GM18502 (cell line): Measurements from ENCODE around the gene PREP.
"Not testable (repeated sequence)": the region's sequence is repeated elsewhere in the genome, so short reads cannot be mapped to it uniquely, and the experiment has no call there.

Experiments used
- ATAC-seq: cut with Tn5 transposase; IDR thresholded peaks from one replicate; pipeline ENCODE4 v1.9.1; 2021; ENCODE audit warnings: mild to moderate bottlenecking; ENCODE audit not compliant: unreplicated experiment, poor library complexity

The PREP gene

GRCh38 chr6:105348897-105349296, 54.0 kb downstream of the PREP start:
- ATAC-seq, result no peak

- ATAC-seq, result no peak
These were observed 56.8 kb downstream of the PREP start for GRCh38 chr6:105346052-105346451.

- no peak for ATAC-seq
These were observed 57.4 kb downstream of the PREP start for GRCh38 chr6:105345506-105345905.

- ATAC-seq, result no peak
These were observed 58.0 kb downstream of the PREP start for GRCh38 chr6:105344881-105345370.

- not testable (repeated sequence) for ATAC-seq
These were observed 64.4 kb downstream of the PREP start for GRCh38 chr6:105338350-105338983.

- ATAC-seq, result no peak
These were observed 65.9 kb downstream of the PREP start for GRCh38 chr6:105336986-105337385.

- ATAC-seq, result no peak
These were observed 70.3 kb downstream of the PREP start for GRCh38 chr6:105332576-105332975.

- no peak for ATAC-seq
These were observed 71.0 kb downstream of the PREP start for GRCh38 chr6:105331927-105332326.

GRCh38 chr6:105330913-105331312, 72.0 kb downstream of the PREP start:
- no peak for ATAC-seq

- no peak for ATAC-seq
These were observed 72.5 kb downstream of the PREP start for GRCh38 chr6:105330364-105330763.

GRCh38 chr6:105326833-105327770, 75.8 kb downstream of the PREP start:
- no peak for ATAC-seq

- no peak for ATAC-seq
These were observed 76.7 kb downstream of the PREP start for GRCh38 chr6:105326216-105326615.

- ATAC-seq, result no peak
These were observed 78.4 kb downstream of the PREP start for GRCh38 chr6:105324386-105324950.

GRCh38 chr6:105322499-105323225, 80.2 kb downstream of the PREP start:
- ATAC-seq, result no peak

- no peak for ATAC-seq
These were observed 81.2 kb downstream of the PREP start for GRCh38 chr6:105321728-105322127.

GRCh38 chr6:105321207-105321606, 81.7 kb downstream of the PREP start:
- ATAC-seq, result no peak

GRCh38 chr6:105320765-105321164, 82.1 kb downstream of the PREP start:
- ATAC-seq, result no peak

- ATAC-seq, result no peak
These were observed 82.6 kb downstream of the PREP start for GRCh38 chr6:105320271-105320670.

- ATAC-seq, result no peak
These were observed 83.6 kb downstream of the PREP start for GRCh38 chr6:105319331-105319730.

GRCh38 chr6:105318660-105319059, 84.2 kb downstream of the PREP start:
- no peak for ATAC-seq
